Skeletal muscle satellite cell (primary cell): Measurements from ENCODE around the gene MICALL2.

Source experiments
- H3K27me3 ChIP-seq: 2 replicates; pipeline ENCODE4 v1.7.0; 2013; ENCODE audit warnings: low read length; ENCODE audit not compliant: control insufficient read depth, insufficient read depth
- H3K36me3 ChIP-seq: 2 replicates; pipeline ENCODE4 v1.7.0; 2013; ENCODE audit warnings: mild to moderate bottlenecking, control low read depth, low read length; ENCODE audit not compliant: insufficient read depth
- H3K4me1 ChIP-seq: 2 replicates; pipeline ENCODE4 v1.7.0; 2013; ENCODE audit warnings: low read length; ENCODE audit not compliant: control insufficient read depth, insufficient read depth
- H3K4me2 ChIP-seq: 2 replicates; pipeline ENCODE4 v1.7.0; 2013; ENCODE audit warnings: mild to moderate bottlenecking, low read length
- H3K4me3 ChIP-seq: 2 replicates; pipeline ENCODE4 v1.7.0; 2013; ENCODE audit warnings: low read length
- H3K9ac ChIP-seq: 2 replicates; pipeline ENCODE4 v1.7.0; 2013; ENCODE audit warnings: mild to moderate bottlenecking, low read depth, low read length, moderate library complexity
- H3K9me3 ChIP-seq: replicated peaks from 2 replicates; pipeline ENCODE4 v1.7.0; 2013; ENCODE audit warnings: mild to moderate bottlenecking, control low read depth, low read length

MICALL2 gene

DNA sequence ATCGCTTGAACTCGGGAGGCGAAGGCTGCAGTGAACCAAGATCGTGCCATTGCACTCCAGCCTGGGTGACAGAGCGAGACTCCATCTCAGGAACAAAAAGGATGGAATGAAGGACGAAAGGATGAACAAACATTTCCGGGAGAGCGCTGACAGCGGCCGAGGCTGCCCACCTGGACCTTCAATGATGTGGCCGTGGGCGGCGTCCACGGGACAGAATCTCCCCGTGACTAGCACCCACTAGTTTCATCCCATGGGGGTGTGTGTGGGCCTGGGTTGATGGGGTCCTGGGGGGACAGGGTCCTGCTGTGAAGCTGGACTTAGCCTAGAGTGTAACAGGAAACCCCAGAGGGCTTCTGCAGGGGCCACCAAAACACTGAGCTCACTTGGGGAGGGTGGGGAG is 32.8 kb downstream of the MICALL2 start:
- no peak overlapping the region for H3K4me3 ChIP-seq

DNA sequence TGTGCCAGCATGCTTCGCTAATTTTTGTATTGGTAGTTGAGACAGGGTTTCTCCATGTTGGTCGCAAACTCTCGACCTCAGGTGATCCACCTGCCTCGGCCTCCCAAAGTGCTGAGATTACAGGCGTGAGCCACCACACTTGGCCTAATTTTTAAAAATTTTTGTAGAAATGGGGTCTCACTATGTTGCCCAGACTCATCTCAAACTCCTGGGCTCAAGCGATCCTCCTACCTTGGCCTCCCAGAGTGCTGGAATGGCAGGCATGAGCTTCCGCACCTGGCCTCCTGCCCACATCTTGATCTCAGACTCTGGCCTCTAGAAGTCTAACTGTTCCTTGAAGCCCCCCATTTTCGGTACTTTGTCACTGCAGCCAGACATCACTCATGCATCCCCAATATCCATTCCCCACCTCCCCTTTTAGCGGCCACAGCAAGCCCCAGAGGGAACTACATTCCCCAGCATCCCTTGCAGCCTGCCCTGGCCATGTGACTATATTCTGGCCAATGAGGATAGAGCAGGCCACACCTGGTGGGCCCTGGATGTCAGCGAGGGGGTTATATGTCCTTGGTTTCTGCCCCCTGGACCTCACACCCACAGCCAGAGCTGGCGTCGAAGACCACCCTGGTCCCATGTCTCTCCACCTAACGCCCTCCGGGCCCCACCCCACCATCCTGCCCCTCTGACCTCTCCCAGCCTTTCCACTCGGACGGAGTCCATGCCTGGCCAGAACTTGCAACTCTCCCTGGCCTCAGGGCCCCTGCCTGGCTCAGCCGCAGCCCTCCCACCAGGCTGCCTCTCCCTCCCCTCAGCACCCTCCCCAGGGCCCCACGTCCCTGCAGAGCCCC is 33.8 kb downstream of the MICALL2 start:
- no peak overlapping the region for H3K9ac ChIP-seq
- H3K27me3 ChIP-seq: peaks cover 54% of the 10 kb centered on the region
- no peaks in the 10 kb centered on the region for H3K4me1 ChIP-seq
- no peak overlapping the region for H3K4me2 ChIP-seq
- no peak overlapping the region for H3K4me3 ChIP-seq
- H3K9me3 ChIP-seq: no peaks in the 10 kb centered on the region
- H3K36me3 ChIP-seq: no peaks in the 10 kb centered on the region

More for the DNA sequence above, 32.8 kb downstream of the MICALL2 start:
- peaks cover 53% of the 10 kb centered on the region for H3K27me3 ChIP-seq
- no peaks in the 10 kb centered on the region for H3K36me3 ChIP-seq
- H3K9ac ChIP-seq: no peak overlapping the region
- H3K4me2 ChIP-seq: no peak overlapping the region
- H3K9me3 ChIP-seq: no peaks in the 10 kb centered on the region
- no peaks in the 10 kb centered on the region for H3K4me1 ChIP-seq

- H3K4me2 ChIP-seq: no peak overlapping the region
- H3K27me3 ChIP-seq: peaks cover 50% of the 10 kb centered on the region
- no peaks in the 10 kb centered on the region for H3K36me3 ChIP-seq
- H3K4me1 ChIP-seq: no peaks in the 10 kb centered on the region
- no peak overlapping the region for H3K4me3 ChIP-seq
- H3K9ac ChIP-seq: no peak overlapping the region
- H3K9me3 ChIP-seq: no peaks in the 10 kb centered on the region
These were observed 35.2 kb downstream of the MICALL2 start for GRCh38 chr7:1424041-1424440.

DNA sequence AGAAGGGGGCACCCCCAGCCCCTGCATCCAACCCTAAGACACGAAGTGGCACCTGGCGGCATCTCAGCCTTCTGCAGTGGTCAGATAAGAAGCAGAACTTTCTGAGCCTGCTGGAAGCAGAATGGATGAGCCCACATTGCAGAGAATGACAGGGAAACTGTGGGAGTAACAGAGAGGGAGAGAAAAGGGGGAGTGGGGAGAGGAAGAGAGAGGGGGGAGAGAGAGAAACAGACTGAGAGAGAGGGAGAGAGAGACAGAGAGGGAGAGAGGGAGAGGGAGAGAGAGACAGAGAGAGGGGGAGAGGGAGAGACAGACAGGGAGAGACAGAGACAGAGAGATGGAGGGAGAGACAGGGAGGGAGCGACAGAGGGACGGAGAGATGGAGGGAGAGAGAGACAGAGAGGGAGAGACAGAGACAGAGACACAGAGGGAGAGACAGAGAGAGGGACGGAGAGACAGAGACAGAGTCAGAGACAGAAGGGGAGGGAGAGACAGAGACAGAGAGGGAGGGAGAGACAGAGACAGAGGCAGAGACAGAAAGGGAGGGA is 35.9 kb downstream of the MICALL2 start:
- no peak overlapping the region for H3K4me3 ChIP-seq
- H3K9ac ChIP-seq: no peak overlapping the region
- H3K27me3 ChIP-seq: peaks cover 46% of the 10 kb centered on the region
- no peaks in the 10 kb centered on the region for H3K4me1 ChIP-seq
- no peaks in the 10 kb centered on the region for H3K9me3 ChIP-seq
- H3K4me2 ChIP-seq: no peak overlapping the region
- no peaks in the 10 kb centered on the region for H3K36me3 ChIP-seq

DNA sequence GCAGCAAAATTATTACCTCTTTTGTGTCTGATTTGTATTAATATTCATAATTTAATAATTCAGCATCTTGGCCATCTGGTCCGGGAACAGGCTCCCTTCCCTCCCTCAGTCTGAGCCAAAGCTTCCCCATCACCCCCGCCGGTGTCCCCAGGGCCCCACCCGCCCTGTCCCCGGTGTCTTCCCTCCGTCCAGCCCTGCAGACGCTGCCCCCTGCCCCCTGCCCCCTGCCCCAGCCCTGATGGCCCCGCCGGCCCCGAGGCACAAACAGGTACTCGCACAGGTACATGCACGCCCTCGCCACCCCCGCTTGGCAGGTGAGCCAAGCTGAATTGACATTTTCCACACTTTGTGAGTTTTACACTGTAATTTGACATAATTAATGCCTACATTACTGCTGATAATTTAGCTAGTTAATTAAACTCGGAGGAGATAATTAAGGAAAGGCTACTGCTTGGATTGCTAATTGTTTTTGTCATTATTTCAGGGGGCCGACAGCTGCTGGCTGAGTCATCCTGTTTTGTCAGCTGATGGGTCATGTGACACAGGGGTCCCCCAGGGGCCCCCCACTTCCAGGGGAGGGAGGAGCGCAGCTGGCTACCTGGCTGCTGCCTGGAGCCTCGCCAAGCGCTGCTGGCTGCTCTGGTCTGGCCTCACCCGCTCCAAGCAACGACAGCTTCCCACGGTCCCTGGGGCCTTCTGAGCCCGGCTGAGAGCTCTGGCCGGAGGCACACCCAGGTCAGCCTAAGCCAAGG is 36.6 kb downstream of the MICALL2 start:
- Histone ChIP-seq H3K36me3 (no peaks in the 10 kb centered on the region), H3K9me3 (no peaks in the 10 kb centered on the region), H3K4me3 (no peak overlapping the region), H3K9ac (no peak overlapping the region), H3K4me1 (peaks cover 6% of the 10 kb centered on the region), H3K27me3 (peaks cover 45% of the 10 kb centered on the region), H3K4me2 (no peak overlapping the region)

- Histone ChIP-seq H3K4me1 (peaks cover 11% of the 10 kb centered on the region), H3K4me3 (no peak overlapping the region), H3K36me3 (no peaks in the 10 kb centered on the region), H3K27me3 (peaks cover 38% of the 10 kb centered on the region), H3K9me3 (no peaks in the 10 kb centered on the region), H3K4me2 (no peak overlapping the region), H3K9ac (no peak overlapping the region)
These were observed 37.3 kb downstream of the MICALL2 start for GRCh38 chr7:1421946-1422345.

DNA sequence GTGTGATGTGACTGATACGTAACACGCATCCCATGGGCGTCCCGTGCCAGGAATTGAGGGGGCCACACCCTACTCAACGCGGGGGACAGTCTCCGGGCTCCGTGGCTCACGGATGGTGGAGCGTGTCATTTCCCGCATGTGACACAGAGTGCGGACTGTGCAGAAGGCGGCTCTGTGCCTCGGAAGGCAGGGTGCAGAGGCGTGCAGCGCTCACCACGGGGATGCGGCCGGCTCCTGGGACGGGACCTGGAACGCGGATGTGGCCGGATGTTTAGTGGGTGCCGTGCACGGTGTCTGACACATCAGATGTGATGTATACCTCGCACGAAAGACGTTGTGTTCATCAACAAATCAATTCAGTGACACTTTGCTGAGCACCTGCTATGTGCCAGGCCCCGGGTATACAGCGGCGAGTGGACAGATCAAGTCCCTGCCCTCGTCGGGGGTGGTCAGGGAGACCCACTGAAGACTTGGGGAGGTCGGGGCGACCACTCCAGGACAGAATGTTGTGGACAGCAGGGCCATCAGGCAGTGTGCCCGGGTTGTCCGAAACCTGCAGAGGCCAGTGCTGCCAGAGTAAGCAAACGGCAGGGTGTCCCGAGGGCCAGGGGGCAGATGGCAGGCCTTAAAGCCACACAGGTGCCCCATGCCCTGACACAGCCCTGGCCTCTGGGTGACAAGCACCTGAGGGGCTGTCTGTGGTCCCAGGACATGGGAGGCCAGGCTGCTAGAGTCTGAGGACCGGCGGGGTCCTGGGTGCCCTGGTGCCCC is 38.1 kb downstream of the MICALL2 start:
- Histone ChIP-seq H3K4me1 (peaks cover 11% of the 10 kb centered on the region), H3K27me3 (peaks cover 43% of the 10 kb centered on the region), H3K9ac (no peak overlapping the region), H3K4me2 (no peak overlapping the region), H3K4me3 (no peak overlapping the region), H3K9me3 (no peaks in the 10 kb centered on the region), H3K36me3 (no peaks in the 10 kb centered on the region)

DNA sequence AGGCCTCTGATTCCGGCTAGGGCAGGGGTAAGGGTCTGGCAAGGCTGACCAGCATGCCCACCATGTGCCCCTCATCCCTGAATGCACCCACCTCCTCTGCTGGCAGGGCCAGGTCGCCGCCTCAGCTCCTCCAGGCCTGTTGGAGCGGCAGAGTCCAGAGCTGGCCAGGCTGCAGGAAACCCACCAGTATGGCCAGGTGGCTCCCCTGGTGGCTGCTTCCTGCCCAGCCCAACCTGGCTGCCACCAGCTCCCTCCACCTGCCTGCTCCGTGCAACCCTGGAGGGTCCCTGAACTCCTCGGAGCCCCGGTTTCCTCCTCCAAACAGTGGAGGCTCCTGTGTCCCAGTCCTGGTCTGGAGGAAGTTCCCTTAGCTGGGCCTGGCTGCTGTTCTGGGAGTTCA is 39.6 kb downstream of the MICALL2 start:
- H3K4me2 ChIP-seq: no peak overlapping the region
- no peaks in the 10 kb centered on the region for H3K36me3 ChIP-seq
- peaks cover 43% of the 10 kb centered on the region for H3K27me3 ChIP-seq
- H3K4me3 ChIP-seq: no peak overlapping the region
- peaks cover 11% of the 10 kb centered on the region for H3K4me1 ChIP-seq
- H3K9me3 ChIP-seq: no peaks in the 10 kb centered on the region
- H3K9ac ChIP-seq: no peak overlapping the region

- Histone ChIP-seq H3K36me3 (no peaks in the 10 kb centered on the region), H3K4me2 (no peak overlapping the region), H3K9ac (no peak overlapping the region), H3K4me3 (no peak overlapping the region), H3K9me3 (no peaks in the 10 kb centered on the region), H3K27me3 (peaks cover 39% of the 10 kb centered on the region), H3K4me1 (peaks cover 11% of the 10 kb centered on the region)
These were observed 40.0 kb downstream of the MICALL2 start for GRCh38 chr7:1419310-1419634.

- H3K27me3 ChIP-seq: peaks cover 33% of the 10 kb centered on the region
- no peak overlapping the region for H3K9ac ChIP-seq
These were observed 40.6 kb downstream of the MICALL2 start for GRCh38 chr7:1418505-1419309.

More at GRCh38 chr7:1418505-1419309, 40.6 kb downstream of the MICALL2 start:
- H3K9me3 ChIP-seq: no peaks in the 10 kb centered on the region
- H3K4me2 ChIP-seq: no peak overlapping the region
- H3K4me3 ChIP-seq: no peak overlapping the region
- H3K36me3 ChIP-seq: no peaks in the 10 kb centered on the region
- H3K4me1 ChIP-seq: peaks cover 11% of the 10 kb centered on the region
